Esophagus squamous epithelium (tissue), 5 donors: Measurements from ENCODE around the gene PDLIM3. TPM values are rescaled to one million over a fixed set of nuclear protein-coding genes. Genes with fewer than 3 reads are reported as not detected.
"Not testable (repeated sequence)": the region's sequence is repeated elsewhere in the genome, so short reads cannot be mapped to it uniquely, and the experiment has no call there.

Experiments
- DNase-seq: peaks from one replicate; lab custom pipeline; 2025; lab: John Stamatoyannopoulos, UW
- H3K27ac ChIP-seq, 4 donors: fragments of 200-600 bp; sonication (generic); one replicate each; pipeline ENCODE4 v1.5.1; 2016 to 2019; ENCODE audit warnings: mild to moderate bottlenecking in 1 of 4
- H3K27me3 ChIP-seq, 4 donors: fragments of 200-600 bp; sonication (generic); 1 replicate in 3 of 4; 2 replicates in 1 of 4; pipeline versions ENCODE4 v1.5.1 to v1.6.0; 2017 to 2021; ENCODE audit warnings: antibody characterized with exemption in 1 of 4
- H3K36me3 ChIP-seq, 3 donors: fragments of 200-600 bp; sonication (generic); one replicate each; pipeline ENCODE4 v1.5.1; 2016 to 2019
- H3K4me1 ChIP-seq, 3 donors: fragments of 200-600 bp; sonication (generic); one replicate each; pipeline ENCODE4 v1.5.1; 2017 to 2019
- H3K4me3 ChIP-seq, 4 donors: fragments of 200-600 bp; sonication (generic); 1 replicate in 3 of 4; 2 replicates in 1 of 4; pipeline ENCODE4 v1.5.1; 2016 to 2019; ENCODE audit warnings: mild to moderate bottlenecking in 2 of 4, moderate library complexity in 1 of 4
- H3K9me3 ChIP-seq, 3 donors: fragments of 200-600 bp; sonication (generic); one replicate each; pipeline ENCODE4 v1.5.1; 2016 to 2019
- CTCF ChIP-seq, 6 experiments: fragments of 450-650 bp in 4 of 6; fragments of 200-600 bp in 2 of 6; sonication (generic) in 2 of 6; IDR thresholded peaks; one replicate each; pipeline ENCODE4 v1.5.1; 2016 to 2019; ENCODE audit warnings: antibody characterized with exemption in 6 of 6, mild to moderate bottlenecking in 4 of 6, moderate library complexity in 4 of 6
- POLR2A ChIP-seq, 4 donors: fragments of 450-650 bp; IDR thresholded peaks; one replicate each; pipeline ENCODE4 v1.6.1; 2017; ENCODE audit warnings: antibody characterized with exemption in 4 of 4, mild to moderate bottlenecking in 4 of 4, moderate library complexity in 3 of 4
- WGBS, 2 donors: methylation state at CpG; one replicate each; pipeline ENCODE4 v1.1.5; 2018; 5-methylcytosine and 5-hydroxymethylcytosine counted together
- intact Hi-C: fragments of 100-400 bp; cut with DNase I; formaldehyde crosslinking; loops from one replicate; pipeline ENCODE4 v1.15.0; 2022
- total RNA-seq, 4 donors: library from RNA; depleted of rRNA; stranded (reverse); fragments of >200 nt; gene quantifications; one replicate each; pipeline ENCODE4 v1.1.0, GENCODE V29; 2016
- donor health status: DM: yes; HTN: yes; CAD: no.

PDLIM3 gene
- total RNA-seq, 4 donors from 2014 or later: 13.9 to 322 (median 44.6) TPM

GRCh38 chr4:185514182-185514697, 21.1 kb downstream of the PDLIM3 start:
- no peak for DNase-seq
- intact Hi-C loops: no loop called here
- no peaks in the 10 kb centered on the region for H3K36me3 ChIP-seq
- TF ChIP-seq CTCF (IDR thresholded peaks at IDR 0.05): no peak
- no peak for TF ChIP-seq POLR2A (IDR thresholded peaks at IDR 0.05)
- peak overlapping the region in 1 of 4 donors; percentile 4 for H3K4me3 ChIP-seq
- peak overlapping the region in 3 of 4 donors; percentile 58 to 73 (median 69) for H3K27ac ChIP-seq
- H3K4me1 ChIP-seq: peaks cover 0 to 18% (median 0%) of the 10 kb centered on the region in 3 donors
- no peaks in the 10 kb centered on the region for H3K9me3 ChIP-seq
- WGBS, 2 donors: 76 to 91% methylated on average over 16 to 17 of the region's 17 CpGs
- H3K27me3 ChIP-seq: peaks cover 0 to 3% (median 0%) of the 10 kb centered on the region in 4 donors

- TF ChIP-seq POLR2A (IDR thresholded peaks at IDR 0.05) (no peak), CTCF (IDR thresholded peaks at IDR 0.05) (no peak)
- Histone ChIP-seq H3K36me3 (no peaks in the 10 kb centered on the region), H3K27me3 (peaks cover 0 to 3% (median 0%) of the 10 kb centered on the region in 4 donors), H3K27ac (peak overlapping the region in 3 of 4 donors; percentile 58 to 73 (median 69)), H3K4me3 (peak overlapping the region in 1 of 4 donors; percentile 4), H3K9me3 (no peaks in the 10 kb centered on the region), H3K4me1 (peaks cover 0 to 18% (median 0%) of the 10 kb centered on the region in 3 donors)
- no peak for DNase-seq
- 51 to 52% methylated on average over 10 of the region's 10 CpGs for whole genome bisulfite sequencing, 2 donors
- intact Hi-C loops: no loop called here
Observed at GRCh38 chr4:185513489-185514181, 21.7 kb downstream of the PDLIM3 start.

GRCh38 chr4:185512516-185512915, 22.8 kb downstream of the PDLIM3 start:
- Histone ChIP-seq H3K27me3 (peaks cover 0 to 3% (median 0%) of the 10 kb centered on the region in 4 donors), H3K36me3 (no peaks in the 10 kb centered on the region), H3K4me3 (no peak overlapping the region), H3K27ac (peak overlapping the region in 3 of 4 donors; percentile 11 to 69 (median 58)), H3K4me1 (peaks cover 0 to 24% (median 0%) of the 10 kb centered on the region in 3 donors), H3K9me3 (no peaks in the 10 kb centered on the region)
- no peak for TF ChIP-seq CTCF (IDR thresholded peaks at IDR 0.05)
- TF ChIP-seq POLR2A (IDR thresholded peaks at IDR 0.05): no peak
- no peak for DNase-seq
- WGBS, 2 donors: 55 to 60% methylated on average over 3 of the region's 3 CpGs
- intact Hi-C loops: no loop called here

GRCh38 chr4:185511243-185511642, 24.1 kb downstream of the PDLIM3 start:
- H3K4me3 ChIP-seq, H3K36me3 ChIP-seq, intact Hi-C loops, DNase-seq, H3K27ac ChIP-seq, H3K27me3 ChIP-seq, H3K9me3 ChIP-seq: not testable (repeated sequence)
- peaks cover 0 to 24% (median 0%) of the 10 kb centered on the region in 3 donors for H3K4me1 ChIP-seq
- WGBS, 2 donors: 45 to 53% methylated on average over 2 of the region's 2 CpGs

GRCh38 chr4:185510806-185511205, 24.5 kb downstream of the PDLIM3 start:
- WGBS, 2 donors: 81 to 89% methylated on average over 5 of the region's 5 CpGs
- TF ChIP-seq CTCF (IDR thresholded peaks at IDR 0.05) (no peak), POLR2A (IDR thresholded peaks at IDR 0.05) (no peak)
- Histone ChIP-seq H3K27ac (no peak overlapping the region), H3K4me1 (peaks cover 0 to 24% (median 0%) of the 10 kb centered on the region in 3 donors), H3K27me3 (peaks cover 0 to 3% (median 0%) of the 10 kb centered on the region in 4 donors), H3K4me3 (no peak overlapping the region), H3K9me3 (no peaks in the 10 kb centered on the region), H3K36me3 (no peaks in the 10 kb centered on the region)
- intact Hi-C loops: no loop called here
- no peak for DNase-seq
